GM10847 (cell line): ENCODE results near the gene ESR2.

Experiments
- POLR2A ChIP-seq: IDR thresholded peaks from 2 replicates; pipeline ENCODE4 v1.6.1; 2011; ENCODE audit not compliant: insufficient read length; ENCODE audit errors: extremely low read depth

The ESR2 gene

GRCh38 chr14:64195199-64195598 is 99.0 kb downstream of the ESR2 start:
- no peak for TF ChIP-seq POLR2A

GRCh38 chr14:64194404-64194803 is 99.8 kb downstream of the ESR2 start:
- no peak for TF ChIP-seq POLR2A

DNA sequence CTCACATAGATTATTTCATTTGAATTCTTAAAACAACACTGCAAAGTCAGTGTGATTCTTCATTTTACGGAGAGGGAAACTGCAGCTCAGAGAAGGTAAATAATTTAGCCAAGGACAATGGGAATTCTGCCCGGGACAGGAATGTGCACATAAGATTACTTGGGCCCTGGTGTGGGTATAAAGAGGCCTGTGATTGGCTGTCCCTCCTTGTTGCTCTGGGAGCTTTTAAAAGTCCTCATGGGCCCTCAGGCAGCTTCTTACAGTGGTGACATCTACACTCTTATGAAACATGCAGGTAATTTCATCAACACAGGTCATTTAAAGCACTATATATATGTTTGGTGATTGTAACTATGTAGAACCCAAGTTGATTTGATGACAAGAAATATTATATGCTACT is 100.3 kb downstream of the ESR2 start:
- TF ChIP-seq POLR2A = no peak

- no peak for TF ChIP-seq POLR2A
Measured at GRCh38 chr14:64191756-64192155, 102.4 kb downstream of the ESR2 start.

DNA sequence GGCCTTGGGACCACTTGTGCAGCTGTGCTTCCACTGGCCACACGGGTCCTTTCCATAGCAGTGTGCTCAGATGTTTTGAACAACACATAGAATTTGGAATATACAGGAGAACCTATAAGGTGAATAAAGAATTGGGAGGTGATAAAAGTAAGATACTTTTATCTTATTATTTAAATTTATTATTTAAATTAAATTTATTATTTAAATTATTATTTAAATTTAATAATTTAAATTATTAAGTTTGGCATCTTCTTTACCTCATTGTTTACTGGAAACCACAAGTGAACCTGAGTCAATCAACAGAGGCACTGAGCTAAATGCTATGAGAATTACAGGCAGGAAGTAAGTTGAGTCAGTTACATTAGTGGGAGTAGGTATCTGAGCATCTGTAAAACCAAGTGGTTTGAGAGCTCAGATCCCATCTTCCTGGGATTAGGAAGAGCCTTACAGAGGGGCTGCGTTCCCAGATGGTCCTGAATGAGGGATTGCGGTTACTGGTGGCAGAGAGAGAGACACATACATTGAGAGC is 103.1 kb downstream of the ESR2 start:
- no peak for TF ChIP-seq POLR2A

GRCh38 chr14:64187331-64187730 is 106.8 kb downstream of the ESR2 start:
- TF ChIP-seq POLR2A = no peak

- no peak for TF ChIP-seq POLR2A
Measured at GRCh38 chr14:64186231-64187129, 107.7 kb downstream of the ESR2 start.

- no peak for TF ChIP-seq POLR2A
Measured at GRCh38 chr14:64185184-64185583, 109.0 kb downstream of the ESR2 start.

GRCh38 chr14:64184103-64184729 is 110.0 kb downstream of the ESR2 start:
- TF ChIP-seq POLR2A = no peak

DNA sequence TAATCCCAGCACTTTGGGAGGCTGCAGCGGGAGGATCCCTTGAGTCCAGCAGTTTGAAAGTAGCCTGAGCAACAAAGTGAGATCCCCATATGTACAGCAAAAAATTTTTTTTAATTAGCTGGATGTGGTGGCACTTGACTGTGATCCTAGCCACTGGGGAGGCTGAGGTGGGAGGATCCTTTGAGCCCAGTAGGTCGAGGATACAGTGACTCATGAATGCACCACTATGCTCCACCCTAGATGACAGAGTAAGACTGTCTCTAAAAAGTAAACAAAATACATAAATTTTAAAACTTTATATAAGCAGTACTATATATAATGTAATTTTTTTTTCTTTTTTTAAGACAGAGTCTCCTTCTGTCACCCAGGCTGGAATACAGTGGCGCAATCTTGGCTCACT is 115.4 kb downstream of the ESR2 start:
- no peak for TF ChIP-seq POLR2A

DNA sequence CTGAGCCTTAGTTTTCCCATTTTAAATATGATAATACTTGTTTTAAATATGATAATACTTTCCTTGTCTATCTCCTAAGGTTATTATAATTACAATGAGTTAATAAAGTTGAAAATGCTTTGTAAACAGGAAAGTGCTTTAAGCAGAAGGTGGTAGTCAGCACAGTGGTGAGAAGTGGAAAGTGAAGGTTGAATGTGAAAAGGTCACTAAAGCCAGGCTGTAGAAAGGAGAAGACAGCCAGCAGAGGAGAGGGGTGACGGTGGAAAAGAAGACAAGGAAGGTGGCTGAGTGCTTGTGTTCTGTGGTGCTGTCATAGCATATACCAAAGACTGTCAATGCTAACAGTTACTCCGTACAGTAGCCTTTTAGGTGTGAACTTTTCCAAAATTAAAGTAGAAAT is 117.8 kb downstream of the ESR2 start:
- TF ChIP-seq POLR2A = no peak

- no peak for TF ChIP-seq POLR2A
Measured at GRCh38 chr14:64174922-64175782, 119.0 kb downstream of the ESR2 start.

DNA sequence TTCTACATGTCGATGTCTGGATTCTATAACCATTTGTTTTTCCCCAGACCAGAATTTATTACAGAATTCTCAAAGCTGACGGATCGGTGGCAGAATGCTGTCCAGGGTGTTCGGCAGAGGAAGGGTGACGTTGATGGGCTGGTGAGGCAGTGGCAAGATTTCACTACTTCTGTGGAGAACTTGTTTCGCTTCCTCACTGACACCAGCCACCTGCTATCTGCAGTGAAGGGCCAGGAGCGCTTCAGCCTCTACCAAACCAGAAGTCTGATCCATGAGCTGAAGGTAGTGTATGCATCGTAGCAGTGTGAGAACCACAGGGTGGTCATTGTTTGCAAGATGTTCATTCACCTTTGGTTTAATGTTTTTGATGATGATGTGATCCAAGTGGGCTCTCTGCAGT is 124.0 kb downstream of the ESR2 start:
- TF ChIP-seq POLR2A = no peak

GRCh38 chr14:64159588-64159987 is 134.6 kb downstream of the ESR2 start:
- no peak for TF ChIP-seq POLR2A

DNA sequence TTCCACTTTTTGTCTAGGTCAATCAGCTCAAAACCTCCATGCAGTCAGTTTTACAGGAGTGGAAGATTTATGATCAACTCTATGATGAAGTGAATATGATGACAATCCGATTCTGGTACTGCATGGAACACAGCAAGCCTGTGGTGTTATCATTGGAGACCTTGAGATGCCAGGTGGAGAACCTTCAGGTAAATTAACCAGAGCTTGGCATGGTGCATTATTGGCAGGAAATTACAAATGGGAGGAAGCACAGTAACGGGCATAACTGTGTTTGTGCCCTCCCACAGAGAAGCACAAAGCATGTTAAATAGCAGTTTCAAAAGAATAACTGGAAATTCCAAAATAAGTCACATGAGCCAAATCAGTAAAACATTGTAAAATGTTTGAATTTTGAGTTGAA is 135.6 kb downstream of the ESR2 start:
- no peak for TF ChIP-seq POLR2A
